HL-60 (cell line): ENCODE results near the gene CCDC154.

Experiments used
- DNase-seq, 2 experiments: peaks; one replicate each; pipeline ENCODE4 v3.0.0-alpha.2; 2010 to 2020; ENCODE audit warnings: low read depth in 1 of 2, low spot score in 1 of 2
- H3K27ac ChIP-seq: fragments of 250-450 bp; sonication (Bioruptor Pico); replicated peaks from 2 replicates; pipeline ENCODE4 v1.5.1; 2020; ENCODE audit warnings: mild to moderate bottlenecking, moderate library complexity
- H3K27me3 ChIP-seq: fragments of 250-450 bp; sonication (Bioruptor Pico); 2 replicates; pipeline ENCODE4 v1.5.1; 2021; ENCODE audit warnings: mild to moderate bottlenecking, moderate library complexity; ENCODE audit not compliant: insufficient read depth, poor library complexity, severe bottlenecking
- H3K4me3 ChIP-seq: replicated peaks from 2 replicates; pipeline ENCODE4 v1.5.1; 2011; ENCODE audit warnings: mild to moderate bottlenecking, control low read depth, low read length; ENCODE audit not compliant: insufficient read depth
- CTCF ChIP-seq: IDR thresholded peaks from one replicate; pipeline ENCODE4 v1.5.1; 2011; ENCODE audit warnings: low read length, control low read depth, inconsistent platforms; ENCODE audit not compliant: insufficient read depth
- GABPA ChIP-seq: IDR thresholded peaks from 2 replicates; pipeline ENCODE4 v1.6.1; 2012; ENCODE audit warnings: low read depth
- POLR2AphosphoS5 ChIP-seq: IDR thresholded peaks from 2 replicates; pipeline ENCODE4 v1.6.1; 2012; ENCODE audit warnings: low read depth
- REST ChIP-seq: IDR thresholded peaks from 2 replicates; pipeline ENCODE4 v1.6.1; 2012; ENCODE audit warnings: low read depth; ENCODE audit not compliant: insufficient replicate concordance
- SPI1 ChIP-seq: IDR thresholded peaks from 2 replicates; pipeline ENCODE4 v1.6.1; 2012; ENCODE audit warnings: low read depth, mild to moderate bottlenecking, borderline replicate concordance

The CCDC154 gene

GRCh38 chr16:1444730-1445517, 568 bp upstream of the CCDC154 start:
- Histone ChIP-seq H3K4me3 (no peak overlapping the region), H3K27me3 (no peaks in the 10 kb centered on the region), H3K27ac (no peak overlapping the region)
- no peak for DNase-seq
- TF ChIP-seq CTCF = no peak
- TF ChIP-seq REST = no peak
- TF ChIP-seq POLR2AphosphoS5 = no peak
- TF ChIP-seq SPI1 = no peak
- no peak for TF ChIP-seq GABPA

- no peak for TF ChIP-seq CTCF
- no peak for TF ChIP-seq GABPA
- no peak for TF ChIP-seq POLR2AphosphoS5
- TF ChIP-seq REST = no peak
- TF ChIP-seq SPI1 = no peak
- Histone ChIP-seq H3K4me3 (no peak overlapping the region), H3K27me3 (no peaks in the 10 kb centered on the region), H3K27ac (no peak overlapping the region)
- DNase-seq = no peak
These were observed 868 bp downstream of the CCDC154 start for GRCh38 chr16:1443403-1443973.

- Histone ChIP-seq H3K27ac (no peak overlapping the region), H3K4me3 (no peak overlapping the region), H3K27me3 (no peaks in the 10 kb centered on the region)
- DNase-seq = no peak
- TF ChIP-seq SPI1 = no peak
- TF ChIP-seq GABPA = no peak
- no peak for TF ChIP-seq CTCF
- TF ChIP-seq POLR2AphosphoS5 = no peak
- TF ChIP-seq REST = no peak
These were observed 1.7 kb downstream of the CCDC154 start for GRCh38 chr16:1442697-1443096.
